BLaER1 (cell line): ENCODE data around the gene CAMKMT.

ENCODE experiments used
- H3K27ac ChIP-seq: shearing (Covaris generic); formaldehyde crosslinking; 2 replicates; pipeline ENCODE4 v1.8.1; 2022
- H3K27me3 ChIP-seq: shearing (Covaris generic); formaldehyde crosslinking; 2 replicates; pipeline ENCODE4 v1.8.1; 2022
- H3K36me3 ChIP-seq: shearing (Covaris generic); formaldehyde crosslinking; 2 replicates; pipeline ENCODE4 v1.8.1; 2022
- H3K4me1 ChIP-seq: shearing (Covaris generic); formaldehyde crosslinking; 2 replicates; pipeline ENCODE4 v1.8.1; 2022
- H3K4me2 ChIP-seq: shearing (Covaris generic); formaldehyde crosslinking; 2 replicates; pipeline ENCODE4 v1.8.1; 2022
- H3K4me3 ChIP-seq: shearing (Covaris generic); formaldehyde crosslinking; 2 replicates; pipeline ENCODE4 v1.8.1; 2022
- H3K9ac ChIP-seq: shearing (Covaris generic); formaldehyde crosslinking; 2 replicates; pipeline ENCODE4 v1.8.1; 2022
- H3K9me3 ChIP-seq: shearing (Covaris generic); formaldehyde crosslinking; 2 replicates; pipeline ENCODE4 v1.8.1; 2022
- H4K20me1 ChIP-seq: shearing (Covaris generic); formaldehyde crosslinking; 2 replicates; pipeline ENCODE4 v1.8.1; 2022
- Cebpa-rat ChIP-seq: shearing (Covaris generic); IDR thresholded peaks from 2 replicates; pipeline ENCODE4 v1.8.1; 2022

The CAMKMT gene

GRCh38 chr2:44770221-44771195 is 408.8 kb downstream of the CAMKMT start:
- Histone ChIP-seq H3K4me2 (no peak overlapping the region), H3K36me3 (no peaks in the 10 kb centered on the region), H3K27ac (no peak overlapping the region), H3K9ac (no peak overlapping the region), H3K4me1 (no peaks in the 10 kb centered on the region), H4K20me1 (no peaks in the 10 kb centered on the region), H3K9me3 (no peaks in the 10 kb centered on the region), H3K4me3 (no peak overlapping the region), H3K27me3 (no peaks in the 10 kb centered on the region)
- no peak for TF ChIP-seq Cebpa-rat

GRCh38 chr2:44771522-44771921 is 409.8 kb downstream of the CAMKMT start:
- H3K9me3 ChIP-seq: no peaks in the 10 kb centered on the region
- no peaks in the 10 kb centered on the region for H3K27me3 ChIP-seq
- no peak for TF ChIP-seq Cebpa-rat
- H3K4me3 ChIP-seq: no peak overlapping the region
- H3K4me2 ChIP-seq: no peak overlapping the region
- no peaks in the 10 kb centered on the region for H4K20me1 ChIP-seq
- no peaks in the 10 kb centered on the region for H3K4me1 ChIP-seq
- no peaks in the 10 kb centered on the region for H3K36me3 ChIP-seq
- H3K9ac ChIP-seq: no peak overlapping the region
- H3K27ac ChIP-seq: no peak overlapping the region

- no peak overlapping the region for H3K4me3 ChIP-seq
- no peak overlapping the region for H3K9ac ChIP-seq
- TF ChIP-seq Cebpa-rat: no peak
- no peaks in the 10 kb centered on the region for H3K9me3 ChIP-seq
- no peaks in the 10 kb centered on the region for H3K36me3 ChIP-seq
- no peak overlapping the region for H3K4me2 ChIP-seq
- H3K27ac ChIP-seq: no peak overlapping the region
- peaks cover 5% of the 10 kb centered on the region for H3K4me1 ChIP-seq
- no peaks in the 10 kb centered on the region for H4K20me1 ChIP-seq
- no peaks in the 10 kb centered on the region for H3K27me3 ChIP-seq
Measured at GRCh38 chr2:44772131-44772530, 410.4 kb downstream of the CAMKMT start.

GRCh38 chr2:44772669-44773378 is 411.1 kb downstream of the CAMKMT start:
- TF ChIP-seq Cebpa-rat: no peak

GRCh38 chr2:44774826-44775492 is 413.2 kb downstream of the CAMKMT start:
- no peak overlapping the region for H3K4me2 ChIP-seq
- peaks cover 32% of the 10 kb centered on the region for H3K4me1 ChIP-seq
- H3K27me3 ChIP-seq: no peaks in the 10 kb centered on the region
- H3K36me3 ChIP-seq: no peaks in the 10 kb centered on the region
- H3K9me3 ChIP-seq: no peaks in the 10 kb centered on the region
- H3K27ac ChIP-seq: no peak overlapping the region
- H4K20me1 ChIP-seq: no peaks in the 10 kb centered on the region
- TF ChIP-seq Cebpa-rat: no peak
- no peak overlapping the region for H3K9ac ChIP-seq
- H3K4me3 ChIP-seq: no peak overlapping the region

More at GRCh38 chr2:44772669-44773378, 411.1 kb downstream of the CAMKMT start:
- Histone ChIP-seq H3K4me3 (no peak overlapping the region), H3K4me1 (peaks cover 12% of the 10 kb centered on the region), H3K9me3 (no peaks in the 10 kb centered on the region), H3K4me2 (no peak overlapping the region), H4K20me1 (no peaks in the 10 kb centered on the region), H3K36me3 (no peaks in the 10 kb centered on the region), H3K27ac (no peak overlapping the region), H3K27me3 (no peaks in the 10 kb centered on the region), H3K9ac (no peak overlapping the region)

GRCh38 chr2:44777036-44777435 is 415.3 kb downstream of the CAMKMT start:
- H3K4me1 ChIP-seq: peaks cover 32% of the 10 kb centered on the region
- peak overlapping the region; percentile 94 for H3K4me2 ChIP-seq

GRCh38 chr2:44777537-44777936 is 415.8 kb downstream of the CAMKMT start:
- Histone ChIP-seq H3K36me3 (no peaks in the 10 kb centered on the region), H3K4me2 (peak overlapping the region; percentile 94), H3K9me3 (peaks cover 8% of the 10 kb centered on the region), H3K4me3 (peak overlapping the region; percentile 57), H3K27ac (no peak overlapping the region), H3K9ac (0 out of 2 replicates have a peak overlapping the region, but pooled peaks have one; percentile 43), H3K27me3 (no peaks in the 10 kb centered on the region), H3K4me1 (peaks cover 32% of the 10 kb centered on the region), H4K20me1 (no peaks in the 10 kb centered on the region)
- TF ChIP-seq Cebpa-rat: no peak

More at GRCh38 chr2:44777036-44777435, 415.3 kb downstream of the CAMKMT start:
- TF ChIP-seq Cebpa-rat: no peak
- Histone ChIP-seq H3K27me3 (no peaks in the 10 kb centered on the region), H3K9me3 (peaks cover 3% of the 10 kb centered on the region), H3K9ac (no peak overlapping the region), H3K27ac (no peak overlapping the region), H3K4me3 (no peak overlapping the region), H3K36me3 (no peaks in the 10 kb centered on the region), H4K20me1 (no peaks in the 10 kb centered on the region)

- Histone ChIP-seq H3K4me1 (peaks cover 32% of the 10 kb centered on the region), H3K9me3 (peaks cover 15% of the 10 kb centered on the region), H3K27ac (peak overlapping the region; percentile 58; the same call in 1 of the 2 replicates), H3K9ac (peak overlapping the region; percentile 43), H3K4me3 (peak overlapping the region; percentile 57), H4K20me1 (no peaks in the 10 kb centered on the region), H3K4me2 (peak overlapping the region; percentile 94), H3K27me3 (no peaks in the 10 kb centered on the region), H3K36me3 (no peaks in the 10 kb centered on the region)
- no peak for TF ChIP-seq Cebpa-rat
Measured at GRCh38 chr2:44778221-44778654, 416.5 kb downstream of the CAMKMT start.

- H3K4me1 ChIP-seq: peaks cover 32% of the 10 kb centered on the region
- H3K36me3 ChIP-seq: no peaks in the 10 kb centered on the region
- peak overlapping the region; percentile 94 for H3K4me2 ChIP-seq
- H3K9me3 ChIP-seq: peaks cover 15% of the 10 kb centered on the region
- no peaks in the 10 kb centered on the region for H3K27me3 ChIP-seq
- peak overlapping the region; percentile 57 for H3K4me3 ChIP-seq
- TF ChIP-seq Cebpa-rat: no peak
- H4K20me1 ChIP-seq: no peaks in the 10 kb centered on the region
- peak overlapping the region; percentile 58; the same call in 1 of the 2 replicates for H3K27ac ChIP-seq
- peak overlapping the region; percentile 43 for H3K9ac ChIP-seq
Measured at GRCh38 chr2:44778671-44779476, 417.1 kb downstream of the CAMKMT start.
